H1 (cell line): Measurements from ENCODE around the gene ALDH7A1. TPM values are rescaled to one million over a fixed set of nuclear protein-coding genes. Genes with fewer than 3 reads are reported as not detected.

ENCODE experiments used
- CTCF ChIA-PET: fragments of 300-600 bp; sonication (Branson Sonifier 250); formaldehyde crosslinking; loops from one replicate; lab custom pipeline; 2021; ENCODE audit not compliant: partially characterized antibody; lab: Charles Lee
- POLR2A ChIA-PET: fragments of 300-600 bp; sonication (Branson Sonifier 250); formaldehyde crosslinking; loops from one replicate; lab custom pipeline; 2021; ENCODE audit warnings: inconsistent platforms; ENCODE audit not compliant: partially characterized antibody; lab: Charles Lee
- DNase-seq, 2 experiments: peaks; one replicate each; pipeline versions ENCODE4 v3.0.0 to v3.0.0-alpha.2; 2010 to 2022; ENCODE audit warnings: low spot score in 2 of 2, low read depth in 1 of 2, mixed read lengths in 1 of 2
- FAIRE-seq: peaks from 2 replicates; lab custom pipeline; 2011; peaks lifted over from hg19 to GRCh38; lab: Jason Lieb, UNC
- H2AFZ ChIP-seq: 2 replicates; pipeline ENCODE4 v1.8.1; 2012; ENCODE audit warnings: low read length, inconsistent platforms
- H2AK5ac ChIP-seq: 2 replicates; pipeline ENCODE4 v1.6.1; 2013; ENCODE audit warnings: low read depth, low read length
- H2BK120ac ChIP-seq: replicated peaks from 2 replicates; pipeline ENCODE3; 2013; ENCODE audit warnings: low read depth, low read length, inconsistent platforms
- H2BK12ac ChIP-seq: 2 replicates; pipeline ENCODE4 v1.6.1; 2013; ENCODE audit warnings: low read depth, low read length
- H2BK15ac ChIP-seq: 2 replicates; pipeline ENCODE4 v1.6.1; 2013; ENCODE audit warnings: low read length
- H2BK20ac ChIP-seq: 2 replicates; pipeline ENCODE4 v1.6.1; 2013; ENCODE audit warnings: low read length
- H2BK5ac ChIP-seq: 2 replicates; pipeline ENCODE4 v1.6.1; 2013; ENCODE audit warnings: low read depth, low read length
- H3K14ac ChIP-seq: 2 replicates; pipeline ENCODE4 v1.6.1; 2013; ENCODE audit warnings: inconsistent platforms; ENCODE audit not compliant: insufficient read length
- H3K18ac ChIP-seq: 2 replicates; pipeline ENCODE4 v1.6.1; 2013; ENCODE audit warnings: low read length; ENCODE audit errors: extremely low read depth
- H3K23ac ChIP-seq: 2 replicates; pipeline ENCODE4 v1.6.1; 2013; ENCODE audit warnings: inconsistent platforms; ENCODE audit not compliant: insufficient read length
- H3K23me2 ChIP-seq: 2 replicates; pipeline ENCODE4 v1.6.1; 2013; ENCODE audit warnings: low read depth, low read length
- H3K27ac ChIP-seq: 2 replicates; pipeline ENCODE4 v1.6.1; 2011; ENCODE audit warnings: low read depth, low read length, inconsistent platforms
- H3K27me3 ChIP-seq, 4 experiments: replicated peaks in 1 of 4; 1 replicate in 1 of 4; 2 replicates in 3 of 4; pipeline versions ENCODE4 v1.6.1 to v1.8.1; 2011 to 2013; ENCODE audit warnings: low read length in 3 of 4, mild to moderate bottlenecking in 3 of 4, inconsistent platforms in 2 of 4, mixed read lengths in 2 of 4, moderate library complexity in 1 of 4; ENCODE audit not compliant: control insufficient read depth in 3 of 4, insufficient read depth in 3 of 4; ENCODE audit errors: extremely low read depth in 1 of 4
- H3K36me3 ChIP-seq, 4 experiments: 2 replicates each; pipeline versions ENCODE4 v1.6.1 to v1.8.1; 2011 to 2013; ENCODE audit warnings: mild to moderate bottlenecking in 4 of 4, low read length in 3 of 4, moderate library complexity in 2 of 4, control low read depth in 1 of 4, inconsistent platforms in 1 of 4; ENCODE audit not compliant: insufficient read depth in 4 of 4, control insufficient read depth in 2 of 4
- H3K4ac ChIP-seq: replicated peaks from 2 replicates; pipeline ENCODE3; 2013; ENCODE audit warnings: low read length, low read depth, mixed read lengths, inconsistent platforms; ENCODE audit not compliant: insufficient read length
- H3K4me1 ChIP-seq, 4 experiments: replicated peaks in 1 of 4; 1 replicate in 1 of 4; 2 replicates in 3 of 4; pipeline versions ENCODE4 v1.6.1 to v1.8.1; 2011 to 2013; ENCODE audit warnings: low read length in 3 of 4, inconsistent platforms in 2 of 4, mixed read lengths in 1 of 4; ENCODE audit not compliant: insufficient read depth in 4 of 4, control insufficient read depth in 3 of 4
- H3K4me2 ChIP-seq, 2 experiments: 2 replicates each; pipeline versions ENCODE4 v1.6.1 to v1.8.1; 2011 to 2013; ENCODE audit warnings: low read depth in 2 of 2, low read length in 2 of 2, control low read depth in 1 of 2, inconsistent platforms in 1 of 2, mild to moderate bottlenecking in 1 of 2; ENCODE audit not compliant: insufficient read depth in 1 of 2
- H3K4me3 ChIP-seq, 4 experiments: fragments of 200-600, 300-600 bp in 1 of 4; sonication (generic), shearing (Covaris generic), sonication (Bioruptor Twin) in 1 of 4; 2 replicates each; pipeline versions ENCODE4 v1.5.1 to v1.8.1; 2011 to 2016; ENCODE audit warnings: low read length in 4 of 4, low read depth in 3 of 4, control low read depth in 2 of 4, inconsistent platforms in 2 of 4, mild to moderate bottlenecking in 2 of 4, mixed read lengths in 1 of 4, moderate library complexity in 1 of 4; ENCODE audit not compliant: insufficient read depth in 2 of 4; ENCODE audit errors: extremely low read depth in 1 of 4
- H3K56ac ChIP-seq: replicated peaks from 2 replicates; pipeline ENCODE3; 2013; ENCODE audit warnings: low read depth, mild to moderate bottlenecking, mixed read lengths, low read length, inconsistent platforms; ENCODE audit not compliant: insufficient read length
- H3K79me1 ChIP-seq: 2 replicates; pipeline ENCODE4 v1.6.1; 2013; ENCODE audit warnings: low read depth, low read length, control low read depth
- H3K79me2 ChIP-seq, 2 experiments: 2 replicates each; pipeline versions ENCODE4 v1.6.1 to v1.8.1; 2012 to 2013; ENCODE audit warnings: low read length in 2 of 2, mild to moderate bottlenecking in 2 of 2, inconsistent platforms in 1 of 2; ENCODE audit not compliant: insufficient read depth in 2 of 2, control insufficient read depth in 1 of 2
- H3K9ac ChIP-seq, 4 experiments: replicated peaks in 1 of 4; 1 replicate in 1 of 4; 2 replicates in 3 of 4; pipeline versions ENCODE4 v1.6.1 to v1.8.1; 2011 to 2013; ENCODE audit warnings: low read depth in 3 of 4, low read length in 3 of 4, control low read depth in 2 of 4, mild to moderate bottlenecking in 2 of 4, moderate library complexity in 2 of 4, inconsistent platforms in 1 of 4; ENCODE audit errors: extremely low read depth in 1 of 4
- H3K9me3 ChIP-seq, 2 experiments: 2 replicates each; pipeline versions ENCODE4 v1.6.1 to v1.8.1; 2012 to 2013; ENCODE audit warnings: mild to moderate bottlenecking in 2 of 2, moderate library complexity in 2 of 2, control low read depth in 1 of 2, inconsistent platforms in 1 of 2, low read depth in 1 of 2, low read length in 1 of 2, mixed read lengths in 1 of 2; ENCODE audit not compliant: insufficient read depth in 2 of 2
- H4K20me1 ChIP-seq, 2 experiments: replicated peaks in 1 of 2; 2 replicates each; pipeline versions ENCODE3 to v1.8.1; 2011 to 2013; ENCODE audit warnings: inconsistent platforms in 2 of 2, low read length in 2 of 2, mild to moderate bottlenecking in 1 of 2; ENCODE audit not compliant: insufficient read depth in 2 of 2, control insufficient read depth in 1 of 2
- H4K5ac ChIP-seq: 2 replicates; pipeline ENCODE4 v1.6.1; 2013; ENCODE audit warnings: low read length, low read depth, mixed read lengths, inconsistent platforms; ENCODE audit not compliant: insufficient read length
- H4K8ac ChIP-seq: 2 replicates; pipeline ENCODE4 v1.8.0; 2013; ENCODE audit warnings: mild to moderate bottlenecking, moderate library complexity, low read length, inconsistent platforms; ENCODE audit not compliant: insufficient read depth; ENCODE audit errors: extremely low read depth
- H4K91ac ChIP-seq: replicated peaks from 2 replicates; pipeline ENCODE3; 2013; ENCODE audit warnings: low read length, mixed read lengths, inconsistent platforms; ENCODE audit not compliant: insufficient read length
- CBX5 ChIP-seq: fragments of 300-800, 300-1000 bp; sonication (generic); IDR thresholded peaks from 2 replicates; pipeline ENCODE4 v1.7.1; 2016; ENCODE audit warnings: antibody characterized with exemption, low read length, low read depth
- CBX8 ChIP-seq: fragments of 300-800, 300-1000 bp; sonication (generic); IDR thresholded peaks from 2 replicates; pipeline ENCODE4 v1.7.1; 2016; ENCODE audit warnings: low read depth, low read length, borderline replicate concordance
- CEBPB ChIP-seq: IDR thresholded peaks from 2 replicates; pipeline ENCODE4 v1.6.1; 2012; ENCODE audit warnings: low read depth, low read length
- SUZ12 ChIP-seq: fragments of 200-600 bp; sonication (generic); IDR thresholded peaks from 2 replicates; pipeline ENCODE4 v1.6.1; 2012; ENCODE audit warnings: mild to moderate bottlenecking, inconsistent platforms, low read length, moderate library complexity, mixed read lengths
- YY1 ChIP-seq: IDR thresholded peaks from 2 replicates; pipeline ENCODE4 v1.6.1; 2011; ENCODE audit warnings: low read depth, mild to moderate bottlenecking, low read length
- WGBS, 2 experiments: shearing (Covaris generic) in 1 of 2; methylation state at CpG; one replicate each; pipeline versions ENCODE4 v1.1.6 to v1.1.7; 2013 to 2015; ENCODE audit warnings: low lambda C conversion rate in 2 of 2, mixed read lengths in 2 of 2, inconsistent platforms in 1 of 2, low coverage in 1 of 2, missing lambda C conversion rate in 1 of 2; ENCODE audit not compliant: insufficient replicate concordance in 2 of 2, insufficient coverage in 1 of 2, insufficient read length in 1 of 2; ENCODE audit errors: extremely low coverage in 1 of 2, missing lambda C conversion rate in 1 of 2; 5-methylcytosine and 5-hydroxymethylcytosine counted together
- polyA plus RNA-seq, 7 experiments: library from polyadenylated mRNA; depleted of rRNA in 3 of 7; stranded (reverse) in 5 of 7; unstranded in 2 of 7; fragments of >200 nt in 5 of 7; fragments of 200-250 nt in 2 of 7; gene quantifications; 1 replicate in 5 of 7; 2 replicates in 1 of 7; 4 replicates in 1 of 7; pipeline versions ENCODE4 v1.2.1 to v1.2.3, GENCODE V29; 2011 to 2013; ENCODE audit warnings: missing spikeins in 2 of 7, mixed read lengths in 2 of 7
- total RNA-seq: library from RNA; stranded (reverse); fragmentation: NEBNext Ultra II Directional; extraction: Animal tissue kit (Norgen Biotek cat#: 25700); gene quantifications from 2 replicates; pipeline ENCODE4 v1.2.1, GENCODE V29; 2021

The ALDH7A1 gene
- total and polyA plus RNA-seq, 2 of the 8 experiments (the other 6 are each of a cell fraction or from before 2014, with no cell fraction given) = 99.6 to 225 TPM

DNA sequence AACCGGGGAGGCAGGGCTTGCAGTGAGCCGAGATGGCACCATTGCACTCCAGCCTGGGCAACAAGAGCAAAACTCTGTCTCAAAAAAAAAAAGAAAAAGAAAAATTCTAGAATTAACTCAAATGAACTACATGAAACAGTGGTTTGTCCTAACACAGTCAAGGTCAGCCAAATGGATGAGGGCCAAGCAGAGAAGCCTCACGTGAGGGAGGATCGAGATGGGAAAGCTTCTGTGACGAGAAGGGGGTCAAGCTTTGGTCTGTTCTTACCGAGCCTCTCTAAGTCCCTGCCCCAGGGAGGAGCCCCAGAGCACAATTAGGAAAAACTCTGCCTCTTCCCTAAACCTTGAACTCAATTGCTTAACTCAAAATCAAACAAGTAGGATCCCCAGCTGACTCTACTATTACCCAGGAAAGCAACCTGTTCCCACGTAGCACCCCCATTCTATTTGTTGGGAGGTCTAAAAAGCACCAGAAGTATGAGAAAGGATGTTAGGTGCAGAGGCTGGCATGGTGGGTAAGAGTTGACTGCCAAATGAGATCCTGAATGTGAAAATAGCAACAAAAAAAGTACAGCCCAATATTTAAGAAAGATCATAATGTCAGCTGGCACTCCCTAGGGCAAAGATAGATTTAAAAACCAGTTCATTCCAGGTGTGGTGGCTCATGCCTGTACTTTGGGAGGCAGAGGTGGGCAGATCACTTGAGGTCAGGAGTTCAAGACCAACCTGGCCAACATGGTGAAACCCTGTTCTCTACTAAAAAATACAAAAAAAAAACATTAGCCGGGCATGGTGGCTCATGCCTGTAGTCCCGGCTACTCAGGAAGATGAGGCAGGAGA, 7.2 kb downstream of the ALDH7A1 start:
- peaks cover 0 to 4% of the 10 kb centered on the region in 2 experiments for H4K20me1 ChIP-seq
- no peak overlapping the region for H4K91ac ChIP-seq
- no peak overlapping the region for H3K18ac ChIP-seq
- FAIRE-seq (no peak), DNase-seq (no peak)
- no peaks in the 10 kb centered on the region for H3K23me2 ChIP-seq
- peaks cover 0 to 8% (median 0%) of the 10 kb centered on the region in 4 experiments; a peak in 1 of 7 replicates for H3K4me1 ChIP-seq
- no peaks in the 10 kb centered on the region; the same call in 1 of the 2 replicates for H3K79me1 ChIP-seq
- ChIA-PET CTCF (interaction anchor here (1.4 kb wide), 1 partner anchor 248 kb away, joined by 3 read pairs; no protein-coding TSS in a partner anchor), POLR2A (interaction anchor here (0.6 to 1.2 kb wide), 2 partner anchors 10 to 361 kb away, joined by 3 to 4 read pairs; no protein-coding TSS in a partner anchor)
- H3K9me3 ChIP-seq = peaks cover 0 to 7% of the 10 kb centered on the region in 2 experiments; a peak in 1 of 4 replicates
- H3K4ac ChIP-seq = no peak overlapping the region
- no peak overlapping the region for H2AFZ ChIP-seq
- no peak overlapping the region for H4K5ac ChIP-seq
- peaks cover 3 to 16% of the 10 kb centered on the region in 2 experiments; a peak in 3 of 4 replicates for H3K79me2 ChIP-seq
- no peak overlapping the region for H4K8ac ChIP-seq
- no peak overlapping the region for H2BK120ac ChIP-seq
- H2BK5ac ChIP-seq = no peak overlapping the region
- H3K4me2 ChIP-seq = no peak overlapping the region
- no peak overlapping the region for H2BK20ac ChIP-seq
- no peak overlapping the region for H3K9ac ChIP-seq
- peaks cover 5 to 78% (median 37%) of the 10 kb centered on the region in 4 experiments for H3K36me3 ChIP-seq
- no peak overlapping the region for H2AK5ac ChIP-seq
- H3K27ac ChIP-seq = no peak overlapping the region
- no peak overlapping the region for H3K56ac ChIP-seq
- H2BK12ac ChIP-seq = no peak overlapping the region
- H3K4me3 ChIP-seq = no peak overlapping the region
- no peak overlapping the region for H3K23ac ChIP-seq
- no peak overlapping the region for H2BK15ac ChIP-seq
- H3K27me3 ChIP-seq = no peaks in the 10 kb centered on the region
- H3K14ac ChIP-seq = no peak overlapping the region
- 93% methylated on average over 9 of the region's 9 CpGs; no CpG with 5 or more reads in 1 of the 2 experiments for WGBS, 2 experiments
- TF ChIP-seq YY1 (no peak), CEBPB (no peak), CBX5 (no peak), SUZ12 (no peak), CBX8 (no peak)
